NCI-H1694 (cell line): ENCODE results near the gene SYCN.

Experiments used
- DNase-seq: peaks from one replicate; lab custom pipeline; 2025; lab: John Stamatoyannopoulos, UW

The SYCN gene

DNA sequence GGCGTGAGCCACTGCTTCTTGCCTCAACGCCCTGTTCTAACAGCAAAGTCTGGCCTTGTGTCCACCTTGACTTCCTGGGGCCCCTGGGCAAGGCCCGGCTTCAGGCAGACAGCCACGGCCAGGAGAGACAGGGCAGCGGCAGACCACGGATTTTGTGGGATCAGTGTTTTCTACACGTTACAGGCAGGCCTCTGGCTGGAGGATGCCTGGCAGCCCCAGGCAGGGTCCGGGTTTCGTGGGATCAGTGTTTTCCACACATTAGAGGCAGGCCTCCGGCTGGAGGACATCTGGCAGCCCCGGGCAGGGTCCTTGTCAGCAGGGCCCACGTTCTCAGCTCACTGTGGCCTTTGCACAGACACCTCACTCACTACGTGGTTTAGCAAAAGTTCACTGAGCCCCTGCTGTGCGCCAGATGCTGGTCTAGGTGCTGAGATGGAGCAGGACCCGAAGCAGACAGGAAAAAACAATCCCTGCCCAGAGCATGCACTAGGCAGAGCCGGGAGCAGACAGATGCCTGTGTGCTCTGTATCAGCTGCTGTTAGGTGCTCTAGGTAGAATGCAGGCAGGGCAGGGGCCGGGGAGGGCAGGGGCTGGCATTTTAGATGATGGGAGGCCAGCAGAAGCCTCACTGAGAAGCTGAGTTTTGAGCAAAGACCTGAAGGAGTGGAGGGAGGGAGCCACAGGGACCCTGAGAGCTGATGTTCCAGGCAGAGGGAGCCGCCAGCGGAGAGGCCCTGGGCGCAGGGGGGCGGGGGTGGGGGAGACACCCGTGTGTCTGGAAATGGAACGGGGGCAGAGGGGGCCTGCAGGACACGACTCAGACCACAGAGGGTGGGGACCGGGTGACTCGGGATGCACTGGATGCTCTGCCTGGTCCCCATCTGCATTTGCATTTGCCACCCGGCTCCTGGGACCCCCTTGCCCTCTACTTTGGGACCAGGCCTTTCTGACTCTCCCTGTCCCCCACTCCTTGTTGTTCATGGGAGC is 32.3 kb downstream of the SYCN start:
- DNase-seq = peak; percentile 14

DNA sequence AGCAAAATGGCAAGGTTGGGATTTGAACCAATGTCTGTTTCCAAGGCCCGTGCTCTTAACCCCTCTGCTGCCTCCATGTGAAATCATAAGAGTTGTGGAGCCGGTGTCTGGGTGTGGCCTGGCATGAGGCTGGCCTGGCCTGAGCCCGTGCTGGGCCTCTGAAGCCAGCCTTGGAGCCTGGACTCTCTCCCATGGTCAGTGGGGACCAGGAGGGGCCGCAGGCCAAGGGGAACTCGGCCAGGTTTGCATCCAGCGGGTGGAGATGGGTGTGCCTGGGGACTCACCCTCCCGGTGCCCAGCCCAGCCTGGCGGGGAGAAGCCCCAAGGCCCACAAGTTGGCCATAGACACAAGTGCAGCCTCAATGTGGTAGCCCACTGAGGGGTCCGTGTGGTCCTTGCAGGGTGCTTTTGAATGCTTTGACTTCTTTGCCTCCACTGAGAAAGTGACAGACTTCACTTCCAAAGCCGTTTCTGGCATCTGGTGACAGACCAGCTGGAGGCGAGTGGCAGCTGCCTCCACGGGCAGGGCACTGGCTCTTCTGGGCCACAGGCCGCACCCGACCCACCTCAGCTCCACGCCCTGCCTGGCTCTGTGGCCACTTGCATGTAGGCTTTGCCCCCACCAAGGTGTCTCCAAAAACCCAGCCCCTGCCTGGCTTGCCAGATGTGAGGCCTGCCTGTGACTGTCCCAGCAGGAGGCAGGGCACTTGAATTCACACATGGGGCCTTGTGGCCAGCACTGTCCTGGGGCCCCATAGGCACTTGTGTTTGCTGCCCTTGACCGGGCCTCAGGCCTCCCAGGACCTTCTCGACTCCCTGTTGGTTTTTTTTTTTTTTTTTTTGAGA is 33.5 kb downstream of the SYCN start:
- DNase-seq = no peak

DNA sequence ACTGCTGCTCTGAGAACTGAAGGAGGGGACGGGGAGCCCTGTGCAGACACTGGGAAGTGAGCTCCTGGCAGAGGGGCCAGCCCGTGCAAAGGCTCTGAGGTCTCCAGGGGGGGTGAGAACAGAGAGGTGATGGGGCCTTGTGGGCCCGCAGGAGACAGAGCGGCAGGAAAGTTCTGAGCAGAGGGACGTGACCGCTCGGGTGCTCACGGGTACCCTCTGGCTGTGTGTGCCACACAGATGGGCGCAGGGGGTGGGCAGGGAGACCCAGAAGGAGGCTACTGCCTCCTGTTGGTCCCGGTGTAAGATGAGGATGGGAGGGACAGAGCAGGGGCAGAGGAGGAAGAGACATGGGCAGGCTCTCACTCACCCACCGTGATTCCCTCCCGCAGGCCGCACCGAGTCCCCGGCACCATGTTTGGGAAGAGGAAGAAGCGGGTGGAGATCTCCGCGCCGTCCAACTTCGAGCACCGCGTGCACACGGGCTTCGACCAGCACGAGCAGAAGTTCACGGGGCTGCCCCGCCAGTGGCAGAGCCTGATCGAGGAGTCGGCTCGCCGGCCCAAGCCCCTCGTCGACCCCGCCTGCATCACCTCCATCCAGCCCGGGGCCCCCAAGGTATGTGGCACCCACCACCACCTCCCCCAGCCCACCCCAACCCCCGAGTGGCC is 34.8 kb downstream of the SYCN start:
- DNase-seq = no peak

DNA sequence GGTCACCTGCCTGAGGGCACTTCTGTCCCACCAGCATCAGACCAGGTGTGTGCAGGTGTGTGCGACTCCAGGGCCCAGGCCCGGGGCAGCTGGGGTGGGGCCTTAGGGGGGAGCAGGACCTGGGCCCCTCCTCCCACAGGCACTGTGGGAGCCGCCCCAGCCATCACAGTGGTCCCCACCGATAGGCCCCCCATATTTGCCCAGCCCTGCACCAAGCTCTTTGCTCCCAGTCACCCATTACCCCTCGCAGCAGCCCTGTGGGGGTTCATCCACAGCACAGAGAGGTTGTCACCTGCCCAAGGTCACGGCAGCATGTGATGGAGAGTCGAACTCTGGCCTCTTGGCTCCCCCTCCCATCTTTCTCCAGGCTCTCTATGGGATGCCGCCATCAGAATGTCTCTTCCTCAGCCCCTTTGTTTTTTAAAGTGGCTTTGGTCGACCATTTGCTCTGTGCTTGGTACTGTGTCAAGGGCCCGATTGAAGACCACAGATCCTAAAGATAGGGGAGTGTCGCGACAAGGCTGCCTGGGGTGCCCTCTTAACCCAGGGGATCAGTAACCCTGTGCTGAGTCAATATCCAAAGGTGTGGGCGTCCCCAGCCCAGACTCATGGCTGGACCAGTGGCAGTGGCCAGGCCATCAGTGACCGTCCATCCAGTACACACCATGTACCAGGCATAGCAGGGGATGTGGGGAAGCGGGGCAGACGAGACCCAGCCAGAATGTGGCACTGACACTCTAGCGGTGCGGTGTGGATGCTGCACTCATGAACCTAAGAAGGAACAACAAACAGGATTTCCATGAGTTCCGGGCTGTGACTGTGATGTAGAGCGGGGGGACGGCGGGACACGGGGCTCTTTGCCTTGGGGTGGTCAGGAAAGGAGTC is 35.6 kb downstream of the SYCN start:
- DNase-seq = no peak

DNA sequence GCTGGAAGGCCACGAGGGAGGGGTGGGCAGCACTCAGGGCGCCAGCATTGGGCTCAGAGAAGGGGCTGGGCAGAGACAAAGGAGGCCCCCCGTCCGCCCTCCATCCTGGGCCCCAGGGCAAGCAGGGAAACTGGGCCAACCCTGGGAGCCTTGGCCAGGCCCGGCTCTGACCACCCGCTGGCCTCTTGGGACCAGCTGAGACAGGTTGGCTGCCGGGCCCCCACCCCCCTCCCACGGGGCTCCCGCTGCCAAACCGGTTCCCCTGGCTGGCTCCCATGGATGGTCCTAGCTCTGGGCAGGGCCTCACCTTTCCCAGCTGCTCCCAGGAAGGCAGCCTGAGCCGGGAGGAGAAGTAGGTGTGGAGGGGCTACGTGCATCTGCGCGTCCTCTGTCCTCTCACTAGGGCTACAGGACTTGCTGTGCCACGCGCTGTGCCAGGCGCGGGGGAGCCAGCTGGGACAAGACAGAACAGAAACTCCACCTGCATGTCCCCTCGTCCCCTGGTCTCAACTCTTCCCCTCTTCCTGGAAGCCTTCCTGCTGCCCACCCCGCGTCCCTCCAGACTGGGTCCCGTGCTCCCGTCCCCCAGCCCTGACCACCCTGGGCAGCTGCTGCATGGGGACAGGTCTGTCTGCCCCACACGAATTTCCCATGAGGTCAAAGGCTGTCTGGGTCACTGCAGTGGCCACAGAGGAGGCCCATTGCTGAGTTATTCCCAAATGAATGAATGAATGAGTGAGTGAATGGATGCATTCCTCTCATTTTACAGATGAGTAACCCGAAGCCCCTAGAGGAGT is 36.4 kb downstream of the SYCN start:
- DNase-seq = no peak

DNA sequence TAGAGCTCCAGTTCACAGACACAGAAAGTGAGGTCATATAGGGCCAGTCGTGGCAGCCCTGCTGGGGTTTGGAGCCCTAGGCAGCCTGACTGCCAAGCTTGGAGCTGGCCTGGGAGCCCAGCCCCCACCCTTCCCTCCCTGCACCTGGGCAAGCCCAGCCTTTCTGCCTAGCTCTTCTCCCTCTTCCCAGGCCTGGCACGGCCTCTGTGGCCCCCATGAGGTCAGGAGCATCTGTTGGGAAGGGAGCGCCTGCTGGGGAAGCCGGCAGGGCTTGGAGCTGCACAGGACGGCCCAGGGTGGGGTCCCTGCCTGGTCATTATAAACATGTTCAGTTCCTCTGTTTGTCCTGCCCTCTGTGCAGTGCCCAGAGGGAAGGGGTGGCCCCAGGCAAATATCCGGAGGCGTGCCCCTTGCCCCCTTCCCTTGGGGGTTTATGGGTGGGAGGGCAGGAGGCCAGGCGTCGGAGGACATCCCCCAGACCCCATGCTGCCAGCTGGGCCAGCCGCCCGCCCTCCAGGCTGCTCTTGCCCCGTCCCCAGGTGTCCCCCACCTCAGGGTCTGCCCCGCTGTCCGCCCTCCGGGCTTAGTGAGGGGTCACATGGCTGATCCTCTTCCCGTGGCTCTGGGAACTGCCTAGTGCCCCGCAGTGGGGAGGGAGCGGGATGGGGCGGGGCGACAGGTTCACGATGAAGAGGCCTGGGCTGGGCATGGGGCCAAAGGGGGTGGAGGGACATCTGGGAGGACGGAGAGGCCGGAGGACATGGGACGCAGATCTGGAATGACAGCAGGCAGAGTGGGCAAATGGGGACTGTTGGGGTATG is 37.3 kb downstream of the SYCN start:
- no peak for DNase-seq

DNA sequence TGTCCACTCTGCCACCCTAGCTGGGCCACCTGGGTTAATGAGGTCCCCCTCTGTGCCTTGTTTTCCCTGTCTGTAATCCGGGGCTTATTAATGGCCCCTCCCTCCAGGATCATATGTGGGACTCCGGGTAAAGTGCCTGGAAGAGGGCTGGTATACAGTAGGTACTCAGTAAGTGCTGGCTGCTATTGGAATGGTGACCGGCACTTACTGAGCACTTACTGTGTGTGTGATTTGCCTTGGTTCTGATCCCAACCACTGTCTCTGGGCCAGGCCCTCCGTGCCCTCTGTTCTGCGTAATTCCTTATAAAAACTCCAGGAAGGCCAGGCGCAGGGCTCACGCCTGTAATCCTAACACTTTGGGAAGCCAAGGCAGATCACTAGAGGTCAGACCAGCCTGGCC is 38.2 kb downstream of the SYCN start:
- DNase-seq = no peak

DNA sequence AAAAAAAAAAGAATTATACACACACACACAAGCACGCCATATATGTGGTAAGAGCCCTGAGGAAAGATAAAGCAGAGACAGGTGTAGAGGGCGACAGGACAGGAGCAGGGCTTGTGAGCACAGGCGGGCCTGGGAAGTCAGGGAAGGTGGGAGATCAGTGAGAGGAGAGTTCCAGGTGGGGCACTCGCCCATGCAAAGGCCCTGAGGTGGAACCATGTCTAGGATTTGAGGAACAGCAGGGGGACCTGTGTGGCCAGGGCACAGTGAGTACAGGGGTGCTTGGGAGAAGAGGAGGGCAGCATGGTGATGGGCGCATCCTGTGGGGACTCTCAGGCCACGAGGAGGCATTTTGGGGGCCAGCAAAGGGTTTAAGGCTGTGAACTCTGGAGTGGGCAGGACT is 39.8 kb downstream of the SYCN start:
- no peak for DNase-seq

DNA sequence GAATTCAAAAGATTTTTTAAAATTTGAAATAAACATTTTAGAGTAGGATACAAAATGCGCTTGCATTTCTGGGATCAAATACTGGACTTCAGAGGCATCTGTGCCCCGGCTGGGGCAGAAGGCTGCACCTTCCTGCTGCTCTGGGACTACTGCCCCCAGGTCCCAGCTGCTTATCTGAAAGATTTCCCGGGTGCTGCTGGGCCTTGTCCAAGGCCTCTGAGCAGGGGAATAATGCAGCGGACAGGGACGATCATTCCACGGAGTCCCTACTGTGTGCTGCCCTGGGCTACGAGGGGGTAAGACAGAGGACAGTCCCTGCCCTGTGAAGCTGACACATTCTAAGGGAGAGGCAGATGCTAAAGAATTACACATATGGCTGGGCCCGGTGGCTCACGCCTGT is 40.4 kb downstream of the SYCN start:
- DNase-seq = no peak

DNA sequence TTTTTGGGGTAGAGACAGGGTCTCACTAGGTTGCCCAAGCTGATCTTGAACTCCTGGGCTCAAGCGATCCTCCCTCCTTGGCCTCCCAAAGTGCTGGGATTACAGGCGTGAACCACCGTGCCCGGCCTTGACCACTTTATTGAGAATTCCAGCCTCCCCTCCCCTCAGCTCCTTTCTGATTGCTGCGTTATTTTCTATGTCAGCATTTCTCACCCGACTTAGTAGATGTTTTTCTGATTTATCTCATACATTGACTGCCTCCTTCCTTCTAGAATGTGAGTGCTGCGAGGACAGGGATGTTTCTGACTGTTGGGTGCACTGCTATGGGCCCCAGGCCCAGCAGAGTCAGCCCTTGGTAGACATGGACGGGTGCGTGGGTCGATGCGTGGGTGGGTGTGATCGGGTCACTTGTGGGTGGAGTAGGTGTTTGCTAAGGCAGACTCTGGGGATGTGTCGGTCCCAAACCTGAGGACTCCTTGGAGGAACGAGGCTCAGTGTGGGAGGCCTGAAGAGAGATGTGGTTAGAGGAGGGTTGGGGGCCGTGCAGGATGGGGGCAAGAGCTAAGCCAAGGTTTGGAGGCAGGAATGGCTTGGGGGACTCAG is 41.5 kb downstream of the SYCN start:
- DNase-seq = no peak

DNA sequence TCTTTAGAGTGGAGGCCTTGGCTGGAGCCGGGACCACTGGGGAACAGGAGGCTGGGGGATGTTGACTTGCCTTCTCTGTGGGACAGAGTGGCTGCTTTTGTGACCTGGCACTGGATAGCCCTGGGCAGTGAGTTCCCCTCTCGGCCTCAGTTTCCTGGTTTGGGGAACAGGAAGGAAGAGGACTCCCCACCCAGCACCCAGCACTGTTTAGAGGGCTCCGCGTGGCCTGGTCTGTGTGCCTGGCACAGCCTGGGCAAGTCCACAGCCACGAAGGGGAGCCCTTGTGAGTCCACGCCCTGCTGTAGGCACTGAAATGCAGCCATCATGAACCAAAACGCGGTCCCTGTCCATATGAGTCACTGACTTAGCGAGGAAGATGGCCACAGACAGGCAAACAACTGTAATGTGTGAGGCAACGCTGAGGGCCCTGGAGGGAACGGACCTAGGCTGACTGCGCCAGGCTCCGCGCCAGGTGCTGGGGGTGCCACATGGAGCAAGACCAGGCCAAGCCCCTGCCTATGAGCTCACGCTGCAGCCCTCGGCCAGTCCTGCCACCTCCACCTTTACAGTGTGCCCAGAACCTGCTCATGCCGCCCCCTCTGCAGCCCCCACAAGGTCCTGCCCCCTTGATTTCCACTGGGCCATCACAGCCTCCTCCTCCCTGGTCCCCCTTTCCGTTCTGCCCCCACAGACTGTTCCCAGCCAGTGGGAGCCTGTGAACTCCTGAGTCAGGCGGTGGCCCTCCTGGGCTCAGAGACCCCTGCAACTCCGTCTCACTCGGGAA is 43.0 kb downstream of the SYCN start:
- no peak for DNase-seq

DNA sequence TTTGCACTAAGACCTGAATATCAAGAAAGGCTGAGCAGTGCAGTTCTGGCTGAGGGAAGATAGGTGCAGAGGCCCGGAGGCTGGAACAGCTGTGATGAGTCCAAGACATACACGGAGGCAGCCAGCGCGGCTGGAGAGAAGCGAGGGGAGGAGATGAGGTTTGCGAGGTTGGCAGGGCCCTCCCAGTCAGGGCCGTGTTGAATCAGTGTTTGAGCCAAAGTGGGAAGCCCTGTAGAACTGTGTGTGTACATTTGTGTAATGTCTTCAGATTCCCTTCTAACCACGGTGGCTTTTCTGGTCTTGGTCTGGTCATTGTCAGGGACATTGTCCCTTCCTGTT is 43.6 kb downstream of the SYCN start:
- DNase-seq = no peak

DNA sequence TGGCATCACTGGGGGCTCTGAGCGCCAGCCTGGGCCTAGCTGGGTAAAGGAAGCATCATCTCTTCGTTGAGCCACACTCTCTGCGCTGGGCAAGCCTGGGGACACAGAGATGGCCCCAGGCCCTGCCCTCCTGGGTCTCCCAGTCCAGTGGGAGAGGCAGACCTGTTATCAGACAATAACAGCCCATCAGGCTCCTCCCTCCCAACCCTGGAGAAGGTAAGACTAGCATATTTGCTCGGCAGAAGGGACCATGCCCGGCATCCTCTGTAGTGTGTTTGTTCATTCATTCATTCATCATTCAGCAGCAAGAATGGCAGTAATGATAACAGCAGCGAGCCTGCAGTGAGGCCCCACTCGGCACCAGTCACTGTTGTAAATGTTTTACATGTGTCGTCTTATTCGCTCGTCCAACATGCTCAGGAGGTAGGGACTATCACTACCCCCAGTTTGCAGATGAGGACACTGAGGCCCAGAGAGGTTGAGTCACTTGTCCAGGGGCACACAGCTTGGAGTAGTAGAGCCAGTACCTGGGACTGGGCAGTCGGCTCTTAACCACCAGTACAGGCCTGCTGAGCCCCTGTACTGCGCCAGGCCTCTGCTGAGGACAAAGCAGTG is 45.3 kb downstream of the SYCN start:
- DNase-seq = no peak

DNA sequence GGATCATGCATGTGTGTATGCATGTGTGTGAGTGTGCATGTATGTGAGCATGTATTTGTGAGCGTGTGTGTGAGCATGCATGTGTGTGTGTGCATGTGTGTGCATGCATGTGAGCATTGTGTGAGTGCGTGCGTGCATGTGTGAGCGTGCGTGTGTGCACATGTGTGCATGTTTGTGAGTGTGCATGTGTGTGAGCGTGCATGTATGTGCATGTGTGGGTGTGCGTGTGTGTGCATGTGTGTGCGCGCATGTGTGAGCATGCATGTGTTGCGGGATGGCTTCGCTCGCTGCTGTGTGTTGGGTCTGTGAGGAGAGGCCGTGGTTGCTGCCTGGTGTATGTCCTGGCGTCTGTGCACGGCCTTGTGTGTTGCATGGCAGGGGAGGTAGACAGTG is 46.1 kb downstream of the SYCN start:
- no peak for DNase-seq

DNA sequence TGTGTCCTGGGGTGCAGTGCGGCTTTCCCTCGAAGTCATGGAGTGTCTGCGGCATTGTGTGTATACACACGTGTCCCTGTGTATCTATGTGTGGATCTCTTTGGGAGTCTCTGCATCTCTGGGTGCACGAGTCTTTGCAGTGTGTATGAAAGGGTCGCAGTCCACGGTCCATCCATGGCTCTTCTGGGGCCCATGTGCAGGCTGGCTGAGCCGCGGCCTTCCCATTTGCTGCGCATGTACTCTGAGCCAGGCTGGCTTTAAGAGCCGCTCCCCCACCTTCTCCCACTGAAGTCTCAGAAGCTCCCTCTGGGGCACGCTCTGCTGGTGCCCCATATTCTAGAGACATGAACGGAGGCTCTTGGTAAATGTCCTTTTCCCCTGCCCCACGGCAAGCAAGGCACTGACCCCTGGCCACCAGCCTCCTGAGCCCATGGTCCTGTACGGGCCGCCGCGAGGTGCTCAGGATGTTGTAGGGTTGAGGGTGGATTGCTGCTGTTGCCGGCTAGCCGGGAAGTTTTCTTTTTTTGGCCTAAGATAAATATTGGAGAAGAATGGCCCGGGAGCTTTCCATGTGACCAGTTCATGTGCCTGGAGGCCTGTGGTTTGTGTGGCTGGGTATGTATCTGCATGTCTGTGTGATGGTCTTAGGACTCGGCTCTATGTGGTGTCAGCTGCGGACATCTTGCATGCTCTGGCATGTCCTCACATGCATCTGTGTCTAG is 46.6 kb downstream of the SYCN start:
- no peak for DNase-seq

DNA sequence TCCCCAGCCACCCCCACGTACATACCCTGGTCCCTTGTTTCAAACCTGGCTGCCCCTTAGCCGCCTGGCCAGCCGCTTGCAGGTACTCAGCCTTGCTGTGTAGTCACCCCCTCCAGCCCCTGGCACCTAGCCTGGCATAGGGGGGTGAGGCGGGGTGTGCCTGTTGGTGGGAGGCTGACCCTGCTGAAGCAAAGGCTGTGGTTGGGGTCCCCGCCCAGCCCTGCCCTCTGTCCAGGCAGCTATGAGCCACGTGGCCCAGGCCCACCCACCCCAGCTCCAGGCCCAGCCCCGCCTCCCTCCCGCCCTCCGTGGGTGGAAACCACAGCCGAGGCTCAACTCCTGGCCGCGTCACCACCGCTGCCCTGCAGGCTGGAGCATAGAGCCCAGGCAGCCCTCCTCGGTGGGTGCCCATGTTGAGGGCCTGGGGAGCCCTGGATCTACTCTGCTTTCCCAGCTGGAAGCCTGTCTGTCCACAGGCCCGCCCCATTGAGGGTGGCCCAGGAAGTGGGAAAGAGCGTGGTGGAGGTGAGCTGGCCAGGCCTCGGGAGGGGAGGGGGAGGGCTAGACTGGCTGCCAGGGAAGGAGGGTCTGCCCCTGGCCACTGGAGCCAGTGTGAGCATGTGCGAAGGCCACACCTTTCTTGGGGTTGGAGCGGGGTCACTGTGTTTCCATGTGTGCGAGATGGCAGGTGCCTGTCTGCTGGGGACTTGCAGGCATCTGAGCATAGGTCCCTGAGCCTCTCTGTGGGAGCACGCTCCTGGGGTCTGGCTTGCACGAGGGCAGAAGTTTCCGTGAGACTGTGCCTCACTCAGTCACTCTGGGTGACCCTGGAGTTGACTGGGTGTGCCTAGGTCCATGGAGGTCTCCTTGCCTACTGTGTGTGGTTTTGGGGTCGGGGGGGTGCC is 47.5 kb downstream of the SYCN start:
- DNase-seq = no peak
